HG03457 (cell line): ENCODE data around the gene FILIP1L.

ENCODE experiments used
- ATAC-seq: cut with Tn5 transposase; IDR thresholded peaks from one replicate; pipeline ENCODE4 v1.9.1; 2021; ENCODE audit warnings: moderate number of reproducible peaks; ENCODE audit not compliant: unreplicated experiment

FILIP1L gene

GRCh38 chr3:99900248-99900647 is 214.1 kb downstream of the FILIP1L start:
- no peak for ATAC-seq

GRCh38 chr3:99899603-99900002 is 214.7 kb downstream of the FILIP1L start:
- no peak for ATAC-seq

- ATAC-seq, result no peak
These were observed 217.8 kb downstream of the FILIP1L start for GRCh38 chr3:99896482-99896881.

- ATAC-seq, result no peak
These were observed 218.4 kb downstream of the FILIP1L start for GRCh38 chr3:99895703-99896441.

- ATAC-seq, result no peak
These were observed 219.1 kb downstream of the FILIP1L start for GRCh38 chr3:99895131-99895696.

DNA sequence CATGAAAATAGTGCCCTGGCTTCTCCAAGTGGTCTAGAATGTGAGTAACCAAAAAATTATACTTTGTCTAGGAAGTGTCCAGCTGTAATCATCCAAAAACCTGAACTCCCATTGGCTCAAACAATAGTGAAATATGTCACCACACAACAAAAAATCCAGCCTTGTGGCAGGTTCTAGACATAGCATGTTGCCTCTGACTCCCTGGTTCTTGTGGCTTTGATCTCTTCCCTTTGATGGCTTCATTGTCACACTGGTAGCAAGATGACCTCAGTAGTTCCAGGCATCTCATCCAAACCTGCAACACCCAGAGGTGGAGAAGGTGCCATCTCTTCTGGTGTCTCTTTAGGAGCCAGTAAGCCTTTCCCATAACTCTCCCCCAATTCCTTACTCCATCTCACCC is 222.0 kb downstream of the FILIP1L start:
- no peak for ATAC-seq

GRCh38 chr3:99891610-99892285 is 222.6 kb downstream of the FILIP1L start:
- no peak for ATAC-seq

- no peak for ATAC-seq
These were observed 228.4 kb downstream of the FILIP1L start for GRCh38 chr3:99885851-99886250.

GRCh38 chr3:99885085-99885484 is 229.2 kb downstream of the FILIP1L start:
- ATAC-seq, result no peak

- ATAC-seq, result no peak
These were observed 229.8 kb downstream of the FILIP1L start for GRCh38 chr3:99884484-99884883.

GRCh38 chr3:99883693-99884092 is 230.6 kb downstream of the FILIP1L start:
- ATAC-seq, result no peak

GRCh38 chr3:99883138-99883461 is 231.2 kb downstream of the FILIP1L start:
- no peak for ATAC-seq

GRCh38 chr3:99882436-99883137 is 231.7 kb downstream of the FILIP1L start:
- ATAC-seq, result no peak

DNA sequence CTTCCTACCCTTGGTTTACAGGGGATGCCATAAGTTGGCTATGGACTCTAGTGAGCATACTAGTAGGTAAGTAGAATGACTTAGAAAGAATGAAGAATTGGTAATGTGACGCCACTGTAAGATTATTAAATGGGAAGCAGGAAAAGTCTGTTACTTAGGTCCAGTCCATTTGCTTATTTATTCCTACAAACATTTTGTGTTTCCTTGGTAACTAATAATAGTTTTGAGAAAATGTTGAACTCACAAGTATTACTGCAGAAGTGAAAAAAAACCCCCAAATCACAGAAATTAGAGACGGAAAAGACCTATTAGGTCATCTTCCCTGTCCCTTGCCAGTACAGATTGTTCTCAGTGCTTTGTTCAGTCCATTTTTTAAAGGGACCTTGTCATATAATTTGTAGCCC is 233.2 kb downstream of the FILIP1L start:
- ATAC-seq, result no peak

DNA sequence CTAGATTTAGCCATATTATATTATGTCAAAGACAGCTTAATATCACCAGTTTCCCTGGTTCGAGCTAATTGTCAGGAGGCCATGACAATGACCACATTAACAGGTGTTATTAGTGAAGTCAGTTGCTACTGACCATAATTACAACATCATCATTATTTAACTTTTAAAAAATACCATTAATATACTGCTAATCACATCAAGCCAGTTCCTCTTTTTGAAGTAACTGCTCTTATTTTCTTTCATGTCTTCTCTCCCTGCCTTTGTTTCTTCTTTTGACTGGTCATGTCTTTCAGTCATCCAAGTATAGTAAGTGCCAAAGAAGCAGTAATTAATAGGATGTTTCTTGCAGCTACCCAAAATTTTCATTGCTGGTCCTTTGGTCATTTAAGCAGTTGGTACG is 235.0 kb downstream of the FILIP1L start:
- ATAC-seq, result no peak

DNA sequence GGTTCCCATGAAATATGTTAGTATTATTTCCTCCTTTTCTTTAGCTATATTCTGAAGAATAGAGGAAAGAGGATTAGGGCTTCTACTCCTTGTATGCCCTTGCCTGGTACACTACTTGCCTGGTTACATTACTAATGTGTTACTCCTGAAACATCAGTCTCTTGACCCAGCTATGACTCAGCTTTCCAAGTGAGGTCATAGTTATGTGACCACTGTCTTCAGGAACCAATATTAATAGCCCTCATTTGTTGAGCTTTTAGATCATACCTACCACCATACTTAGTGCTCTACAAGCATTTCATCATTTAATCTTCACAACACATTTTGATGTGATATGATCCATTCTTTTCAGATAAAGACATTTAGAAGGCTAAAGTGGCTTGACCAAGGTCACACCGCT is 236.3 kb downstream of the FILIP1L start:
- ATAC-seq, result peak; percentile 54

- ATAC-seq, result no peak
These were observed 237.2 kb downstream of the FILIP1L start for GRCh38 chr3:99877031-99877579.

- ATAC-seq, result peak; percentile 52
These were observed 238.1 kb downstream of the FILIP1L start for GRCh38 chr3:99875929-99876841.

GRCh38 chr3:99875581-99875928 is 238.7 kb downstream of the FILIP1L start:
- no peak for ATAC-seq

DNA sequence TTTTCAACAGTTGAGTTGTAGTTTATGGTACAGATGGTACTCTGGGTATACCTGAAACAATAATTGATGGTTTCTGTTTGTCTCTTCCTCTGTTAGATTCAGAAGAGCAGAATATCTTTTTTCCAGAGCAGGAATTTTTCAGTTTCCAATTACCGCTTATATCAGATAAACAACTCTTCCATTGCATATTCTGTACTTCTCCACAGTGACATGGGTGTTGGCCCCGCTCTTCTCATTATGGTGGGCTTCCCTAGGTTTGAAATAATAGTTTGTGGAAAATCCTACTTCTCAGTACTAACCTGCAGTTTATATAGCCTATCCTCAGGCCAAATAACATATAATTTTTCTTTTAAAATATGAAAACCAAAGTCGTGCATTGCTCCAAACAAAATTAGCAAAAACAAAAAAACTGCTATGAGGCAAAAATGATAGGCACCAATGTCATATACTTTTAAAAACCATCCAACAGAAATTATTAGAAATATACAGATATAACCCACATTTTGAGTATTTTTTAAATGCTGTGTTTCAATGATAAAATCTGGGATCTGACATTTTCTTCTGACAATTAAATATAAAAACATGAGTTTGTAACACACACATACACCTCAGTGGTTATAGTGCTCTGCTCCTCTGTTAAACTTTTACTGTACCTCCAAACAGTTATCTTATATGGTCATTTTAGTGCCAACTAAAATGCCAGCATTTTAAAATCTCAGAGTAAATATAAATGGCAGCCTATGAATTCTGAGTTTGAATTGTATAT is 239.9 kb downstream of the FILIP1L start:
- ATAC-seq, result no peak
